Measurements from ENCODE around the gene OOSP2.
"Not testable (repeated sequence)": the region's sequence is repeated elsewhere in the genome, so short reads cannot be mapped to it uniquely, and the experiment has no call there.

The OOSP2 gene

DNA sequence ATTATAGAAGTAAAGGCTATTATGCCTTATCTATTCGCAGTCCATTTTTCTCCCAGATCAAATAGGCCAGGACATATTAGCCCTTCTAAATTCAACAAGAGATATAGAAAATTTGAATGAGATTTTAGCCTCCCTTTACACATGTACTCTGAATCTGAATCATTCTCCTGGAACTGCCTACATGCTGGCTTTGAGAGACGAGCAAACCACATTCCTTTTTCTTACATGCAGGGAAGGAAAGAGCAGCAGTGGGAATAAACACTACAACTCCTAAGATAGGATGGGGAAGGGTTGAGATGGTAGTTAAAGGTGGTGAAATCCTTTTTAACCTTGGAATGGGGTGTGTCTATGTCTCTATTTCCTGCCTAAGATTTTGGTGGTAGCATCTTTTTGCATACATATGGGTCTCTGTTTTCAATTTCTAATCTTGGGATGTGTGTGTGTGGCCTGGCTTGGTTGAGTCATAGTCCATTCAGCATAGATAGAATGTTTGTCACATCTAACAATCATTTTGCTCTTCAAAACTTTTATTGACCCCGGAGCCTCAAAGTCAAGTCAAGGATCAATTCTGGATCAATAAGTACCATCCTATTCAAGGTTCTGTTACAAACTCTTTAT lies 11.1 kb upstream of the OOSP2 start:
- Histone ChIP-seq H3K9me3 (ENCODE audit: control insufficient read depth in 2 of 2, low read length in 2 of 2) (no peaks in the 10 kb centered on the region), H3K27me3 (ENCODE audit: control insufficient read depth in 2 of 2, insufficient read depth in 2 of 2, low read length in 2 of 2) (no peaks in the 10 kb centered on the region)

DNA sequence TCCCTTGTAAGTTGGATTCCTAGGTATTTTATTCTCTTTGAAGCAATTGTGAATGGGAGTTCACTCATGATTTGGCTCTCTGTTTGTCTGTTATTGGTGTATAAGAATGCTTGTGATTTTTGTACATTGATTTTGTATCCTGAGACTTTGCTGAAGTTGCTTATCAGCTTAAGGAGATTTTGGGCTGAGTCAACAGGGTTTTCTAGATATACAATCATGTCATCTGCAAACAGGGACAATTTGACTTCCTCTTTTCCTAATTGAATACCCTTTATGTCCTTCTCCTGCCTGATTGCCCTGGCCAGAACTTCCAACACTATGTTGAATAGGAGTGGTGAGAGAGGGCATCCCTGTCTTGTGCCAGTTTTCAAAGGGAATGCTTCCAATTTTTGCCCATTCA lies 10.2 kb downstream of the OOSP2 start:
- H3K4me1 ChIP-seq (ENCODE audit: control insufficient read depth in 2 of 2, insufficient read depth in 2 of 2, low read length in 2 of 2); H3K9me3 ChIP-seq (ENCODE audit: control insufficient read depth in 2 of 2, low read length in 2 of 2); H3K27me3 ChIP-seq (ENCODE audit: control insufficient read depth in 2 of 2, insufficient read depth in 2 of 2, low read length in 2 of 2); H3K4me3 ChIP-seq (ENCODE audit: low read length in 2 of 2); H3K27ac ChIP-seq (ENCODE audit: low read depth in 2 of 2, low read length in 2 of 2); H3K9ac ChIP-seq (ENCODE audit: low read depth in 1 of 2, low read length in 2 of 2); H3K36me3 ChIP-seq (ENCODE audit: control insufficient read depth in 2 of 2, insufficient read depth in 2 of 2, low read length in 2 of 2): not testable (repeated sequence)

More for the DNA sequence above, 11.1 kb upstream of the OOSP2 start:
- no peaks in the 10 kb centered on the region for H3K4me1 ChIP-seq (ENCODE audit: control insufficient read depth in 2 of 2, insufficient read depth in 2 of 2, low read length in 2 of 2)
- H3K36me3 ChIP-seq (ENCODE audit: control insufficient read depth in 2 of 2, insufficient read depth in 2 of 2, low read length in 2 of 2), result no peaks in the 10 kb centered on the region
- H3K4me3 ChIP-seq (ENCODE audit: low read length in 2 of 2), result no peak overlapping the region
- no peak overlapping the region for H3K9ac ChIP-seq (ENCODE audit: low read depth in 1 of 2, low read length in 2 of 2)
- no peak overlapping the region for H3K27ac ChIP-seq (ENCODE audit: low read depth in 2 of 2, low read length in 2 of 2)

DNA sequence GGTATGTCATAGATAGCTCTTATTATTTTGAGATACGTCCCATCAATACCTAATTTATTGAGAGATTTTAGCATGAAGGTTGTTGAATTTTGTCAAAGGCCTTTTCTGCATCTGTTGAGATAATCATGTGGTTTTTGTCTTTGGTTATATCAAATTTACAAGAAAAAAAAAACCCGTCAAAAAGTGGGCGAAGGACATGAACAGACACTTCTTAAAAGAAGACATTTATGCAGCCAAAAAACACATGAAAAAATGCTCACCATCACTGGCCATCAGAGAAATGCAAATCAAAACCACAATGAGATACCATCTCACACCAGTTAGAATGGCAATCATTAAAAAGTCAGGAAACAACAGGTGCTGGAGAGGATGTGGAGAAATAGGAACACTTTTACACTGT lies 10.6 kb downstream of the OOSP2 start:
- not testable (repeated sequence) for H3K36me3 ChIP-seq (ENCODE audit: control insufficient read depth in 2 of 2, insufficient read depth in 2 of 2, low read length in 2 of 2); H3K27me3 ChIP-seq (ENCODE audit: control insufficient read depth in 2 of 2, insufficient read depth in 2 of 2, low read length in 2 of 2); H3K9ac ChIP-seq (ENCODE audit: low read depth in 1 of 2, low read length in 2 of 2); H3K27ac ChIP-seq (ENCODE audit: low read depth in 2 of 2, low read length in 2 of 2); H3K4me1 ChIP-seq (ENCODE audit: control insufficient read depth in 2 of 2, insufficient read depth in 2 of 2, low read length in 2 of 2); H3K9me3 ChIP-seq (ENCODE audit: control insufficient read depth in 2 of 2, low read length in 2 of 2); H3K4me3 ChIP-seq (ENCODE audit: low read length in 2 of 2)

- Histone ChIP-seq H3K4me1 (ENCODE audit: control insufficient read depth in 2 of 2, insufficient read depth in 2 of 2, low read length in 2 of 2) (no peaks in the 10 kb centered on the region), H3K4me3 (ENCODE audit: low read length in 2 of 2) (no peak within 1 kb of the TSS), H3K9ac (ENCODE audit: low read depth in 1 of 2, low read length in 2 of 2) (no peak within 1 kb of the TSS)
These were observed 16.2 kb downstream of the OOSP2 start, which contains the start of gene MS4A3 for GRCh38 chr11:60056349-60056969. Gene MS4A3 (plus strand): TSS chr11:60056665. CDS start chr11:60061161, 4,496 bp downstream.

GRCh38 chr11:60059052-60059451 lies 18.8 kb downstream of the OOSP2 start:
- no peaks in the 10 kb centered on the region for H3K36me3 ChIP-seq (ENCODE audit: control insufficient read depth in 2 of 2, insufficient read depth in 2 of 2, low read length in 2 of 2)
- H3K9ac ChIP-seq (ENCODE audit: low read depth in 1 of 2, low read length in 2 of 2), result no peak overlapping the region
- H3K27ac ChIP-seq (ENCODE audit: low read depth in 2 of 2, low read length in 2 of 2), result no peak overlapping the region
- H3K9me3 ChIP-seq (ENCODE audit: control insufficient read depth in 2 of 2, low read length in 2 of 2), result no peaks in the 10 kb centered on the region
- H3K4me1 ChIP-seq (ENCODE audit: control insufficient read depth in 2 of 2, insufficient read depth in 2 of 2, low read length in 2 of 2), result no peaks in the 10 kb centered on the region
- H3K4me3 ChIP-seq (ENCODE audit: low read length in 2 of 2), result no peak overlapping the region
- H3K27me3 ChIP-seq (ENCODE audit: control insufficient read depth in 2 of 2, insufficient read depth in 2 of 2, low read length in 2 of 2), result no peaks in the 10 kb centered on the region

More at GRCh38 chr11:60056349-60056969, 16.2 kb downstream of the OOSP2 start, which contains the start of gene MS4A3:
- H3K9me3 ChIP-seq (ENCODE audit: control insufficient read depth in 2 of 2, low read length in 2 of 2), result no peaks in the 10 kb centered on the region
- H3K27me3 ChIP-seq (ENCODE audit: control insufficient read depth in 2 of 2, insufficient read depth in 2 of 2, low read length in 2 of 2), result no peaks in the 10 kb centered on the region
- no peak within 1 kb of the TSS for H3K27ac ChIP-seq (ENCODE audit: low read depth in 2 of 2, low read length in 2 of 2)
- no peaks in the 10 kb centered on the region for H3K36me3 ChIP-seq (ENCODE audit: control insufficient read depth in 2 of 2, insufficient read depth in 2 of 2, low read length in 2 of 2)

DNA sequence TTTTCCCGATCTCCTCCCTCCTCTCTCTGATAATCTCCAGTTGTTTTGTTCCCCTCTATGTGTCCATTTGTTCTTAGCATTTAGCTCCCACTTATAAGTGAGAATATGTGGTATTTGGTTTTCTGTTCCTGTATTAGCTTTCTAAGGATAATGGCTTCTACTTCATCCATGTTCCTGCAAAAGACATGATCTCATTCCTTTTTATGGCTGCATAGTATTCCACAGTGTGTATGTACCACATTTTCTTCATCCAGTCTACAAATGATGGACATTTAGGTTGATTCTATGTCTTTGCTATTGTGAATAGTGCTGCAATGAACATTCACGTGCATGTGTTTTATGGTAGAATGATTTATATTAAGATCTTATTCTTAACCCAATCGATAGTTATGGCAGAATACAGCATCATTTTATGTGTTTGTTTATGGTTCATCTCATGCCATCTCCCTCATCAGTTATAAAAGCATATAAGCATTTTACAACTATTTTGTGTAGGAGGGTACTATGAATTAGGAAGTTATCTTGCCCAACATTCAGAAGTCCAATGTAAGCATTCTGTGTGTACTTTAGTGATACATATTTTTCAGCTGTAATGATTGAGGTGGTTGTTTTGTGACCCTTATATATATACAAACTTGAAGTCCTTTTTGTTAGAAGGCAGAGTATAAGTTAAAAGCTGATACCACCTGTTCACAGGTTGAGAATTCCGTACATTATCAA lies 19.5 kb downstream of the OOSP2 start:
- H3K27ac ChIP-seq (ENCODE audit: low read depth in 2 of 2, low read length in 2 of 2), result no peak overlapping the region
- H3K27me3 ChIP-seq (ENCODE audit: control insufficient read depth in 2 of 2, insufficient read depth in 2 of 2, low read length in 2 of 2), result no peaks in the 10 kb centered on the region
- H3K4me1 ChIP-seq (ENCODE audit: control insufficient read depth in 2 of 2, insufficient read depth in 2 of 2, low read length in 2 of 2), result no peaks in the 10 kb centered on the region
- no peak overlapping the region for H3K9ac ChIP-seq (ENCODE audit: low read depth in 1 of 2, low read length in 2 of 2)
- H3K36me3 ChIP-seq (ENCODE audit: control insufficient read depth in 2 of 2, insufficient read depth in 2 of 2, low read length in 2 of 2), result no peaks in the 10 kb centered on the region
- H3K9me3 ChIP-seq (ENCODE audit: control insufficient read depth in 2 of 2, low read length in 2 of 2), result no peaks in the 10 kb centered on the region
- no peak overlapping the region for H3K4me3 ChIP-seq (ENCODE audit: low read length in 2 of 2)

GRCh38 chr11:60064111-60064510 lies 23.9 kb downstream of the OOSP2 start:
- no peaks in the 10 kb centered on the region for H3K27me3 ChIP-seq (ENCODE audit: control insufficient read depth in 2 of 2, insufficient read depth in 2 of 2, low read length in 2 of 2)
- H3K4me3 ChIP-seq (ENCODE audit: low read length in 2 of 2), result no peak overlapping the region
- H3K9ac ChIP-seq (ENCODE audit: low read depth in 1 of 2, low read length in 2 of 2), result no peak overlapping the region
- no peak overlapping the region for H3K27ac ChIP-seq (ENCODE audit: low read depth in 2 of 2, low read length in 2 of 2)
- H3K4me1 ChIP-seq (ENCODE audit: control insufficient read depth in 2 of 2, insufficient read depth in 2 of 2, low read length in 2 of 2), result no peaks in the 10 kb centered on the region
- no peaks in the 10 kb centered on the region for H3K36me3 ChIP-seq (ENCODE audit: control insufficient read depth in 2 of 2, insufficient read depth in 2 of 2, low read length in 2 of 2)
- no peaks in the 10 kb centered on the region for H3K9me3 ChIP-seq (ENCODE audit: control insufficient read depth in 2 of 2, low read length in 2 of 2)

GRCh38 chr11:60065801-60066200 lies 25.6 kb downstream of the OOSP2 start:
- H3K4me1 ChIP-seq (ENCODE audit: control insufficient read depth in 2 of 2, insufficient read depth in 2 of 2, low read length in 2 of 2), result no peaks in the 10 kb centered on the region
- H3K9me3 ChIP-seq (ENCODE audit: control insufficient read depth in 2 of 2, low read length in 2 of 2), result no peaks in the 10 kb centered on the region
- H3K27me3 ChIP-seq (ENCODE audit: control insufficient read depth in 2 of 2, insufficient read depth in 2 of 2, low read length in 2 of 2), result no peaks in the 10 kb centered on the region
- no peak overlapping the region for H3K4me3 ChIP-seq (ENCODE audit: low read length in 2 of 2)
- no peaks in the 10 kb centered on the region for H3K36me3 ChIP-seq (ENCODE audit: control insufficient read depth in 2 of 2, insufficient read depth in 2 of 2, low read length in 2 of 2)
- H3K27ac ChIP-seq (ENCODE audit: low read depth in 2 of 2, low read length in 2 of 2), result no peak overlapping the region
- H3K9ac ChIP-seq (ENCODE audit: low read depth in 1 of 2, low read length in 2 of 2), result no peak overlapping the region

DNA sequence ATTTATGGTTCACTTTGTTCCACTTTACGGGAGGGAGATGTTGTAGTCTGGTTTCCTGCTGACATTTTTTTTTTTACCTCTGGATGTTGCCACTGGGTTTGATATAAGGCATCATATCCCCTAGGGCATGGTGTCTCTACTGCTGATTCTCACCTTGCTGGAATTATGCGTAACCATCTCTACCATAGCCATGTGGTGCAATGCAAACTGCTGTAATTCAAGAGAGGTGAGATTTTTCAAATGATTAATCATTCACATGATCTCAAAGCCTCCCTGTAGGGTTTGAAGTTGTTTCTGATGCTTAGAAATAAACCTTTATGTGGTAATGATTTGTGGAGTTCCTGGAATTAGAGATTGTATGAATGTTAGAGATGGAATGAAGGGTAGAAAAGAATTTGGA lies 29.2 kb downstream of the OOSP2 start:
- H3K4me3 ChIP-seq (ENCODE audit: low read length in 2 of 2), result no peak overlapping the region
- no peak overlapping the region for H3K9ac ChIP-seq (ENCODE audit: low read depth in 1 of 2, low read length in 2 of 2)
- no peaks in the 10 kb centered on the region for H3K9me3 ChIP-seq (ENCODE audit: control insufficient read depth in 2 of 2, low read length in 2 of 2)
- no peaks in the 10 kb centered on the region for H3K36me3 ChIP-seq (ENCODE audit: control insufficient read depth in 2 of 2, insufficient read depth in 2 of 2, low read length in 2 of 2)
- H3K27ac ChIP-seq (ENCODE audit: low read depth in 2 of 2, low read length in 2 of 2), result no peak overlapping the region
- no peaks in the 10 kb centered on the region for H3K4me1 ChIP-seq (ENCODE audit: control insufficient read depth in 2 of 2, insufficient read depth in 2 of 2, low read length in 2 of 2)
- no peaks in the 10 kb centered on the region for H3K27me3 ChIP-seq (ENCODE audit: control insufficient read depth in 2 of 2, insufficient read depth in 2 of 2, low read length in 2 of 2)

DNA sequence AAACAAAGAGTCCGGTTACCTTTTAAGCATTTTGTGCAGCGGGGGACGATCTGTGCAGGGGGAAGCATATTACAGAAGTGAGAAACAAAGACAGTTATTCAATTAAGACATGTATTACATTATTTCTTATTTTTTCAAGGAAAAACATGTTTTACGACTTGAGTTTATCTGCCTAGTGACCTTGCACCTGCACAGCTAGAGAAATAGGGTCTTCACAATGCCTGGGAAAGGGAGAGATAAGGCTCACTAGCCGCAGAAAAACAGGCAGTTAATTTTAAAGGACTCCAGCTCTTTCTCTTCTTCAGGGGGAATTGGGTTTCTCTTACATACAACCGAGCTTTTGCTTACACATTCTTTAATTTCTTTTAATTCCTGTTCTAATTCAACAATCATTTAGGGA lies 31.4 kb downstream of the OOSP2 start:
- H3K4me3 ChIP-seq (ENCODE audit: low read length in 2 of 2); H3K27me3 ChIP-seq (ENCODE audit: control insufficient read depth in 2 of 2, insufficient read depth in 2 of 2, low read length in 2 of 2); H3K4me1 ChIP-seq (ENCODE audit: control insufficient read depth in 2 of 2, insufficient read depth in 2 of 2, low read length in 2 of 2); H3K27ac ChIP-seq (ENCODE audit: low read depth in 2 of 2, low read length in 2 of 2); H3K9ac ChIP-seq (ENCODE audit: low read depth in 1 of 2, low read length in 2 of 2); H3K9me3 ChIP-seq (ENCODE audit: control insufficient read depth in 2 of 2, low read length in 2 of 2); H3K36me3 ChIP-seq (ENCODE audit: control insufficient read depth in 2 of 2, insufficient read depth in 2 of 2, low read length in 2 of 2): not testable (repeated sequence)

All from mucosa of rectum (tissue), 2 donors.